ENCODE measurements around the gene FHIT. TPM values are rescaled to one million over a fixed set of nuclear protein-coding genes. Genes with fewer than 3 reads are reported as not detected.

FHIT gene
- total and polyA plus RNA-seq, 11 donors, result 4.2 to 26.8 (median 16.5) TPM

DNA sequence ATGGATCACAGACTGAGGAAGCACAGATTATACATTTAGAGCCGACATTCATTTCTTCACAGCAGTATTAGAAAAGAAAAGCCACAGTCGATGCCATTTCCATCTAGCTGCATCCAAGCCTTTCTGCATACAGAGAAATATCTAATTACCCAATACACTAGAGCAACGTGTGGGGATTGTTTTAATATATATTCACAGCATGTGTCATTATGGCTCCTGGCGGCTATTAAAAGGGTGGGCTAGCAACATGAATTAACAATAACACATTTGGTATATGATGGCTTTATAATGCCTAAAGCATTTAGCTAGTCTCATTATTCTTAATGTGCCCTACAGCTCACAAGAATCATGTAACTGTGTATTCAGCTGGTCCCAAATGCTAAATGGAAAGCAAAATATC, 1030.5 kb downstream of the FHIT start:
- 89 to 95% (median 91%) methylated on average over 4 of the region's 4 CpGs for WGBS, 4 donors
- no peak for ATAC-seq
- Histone ChIP-seq H3K36me3 (no peaks in the 10 kb centered on the region), H3K4me1 (peaks cover 0 to 8% (median 0%) of the 10 kb centered on the region in 12 donors), H3K27me3 (no peaks in the 10 kb centered on the region), H3K4me3 (no peak overlapping the region), H3K9me3 (no peaks in the 10 kb centered on the region), H3K27ac (no peak overlapping the region)
- TF ChIP-seq, protein P1, sequence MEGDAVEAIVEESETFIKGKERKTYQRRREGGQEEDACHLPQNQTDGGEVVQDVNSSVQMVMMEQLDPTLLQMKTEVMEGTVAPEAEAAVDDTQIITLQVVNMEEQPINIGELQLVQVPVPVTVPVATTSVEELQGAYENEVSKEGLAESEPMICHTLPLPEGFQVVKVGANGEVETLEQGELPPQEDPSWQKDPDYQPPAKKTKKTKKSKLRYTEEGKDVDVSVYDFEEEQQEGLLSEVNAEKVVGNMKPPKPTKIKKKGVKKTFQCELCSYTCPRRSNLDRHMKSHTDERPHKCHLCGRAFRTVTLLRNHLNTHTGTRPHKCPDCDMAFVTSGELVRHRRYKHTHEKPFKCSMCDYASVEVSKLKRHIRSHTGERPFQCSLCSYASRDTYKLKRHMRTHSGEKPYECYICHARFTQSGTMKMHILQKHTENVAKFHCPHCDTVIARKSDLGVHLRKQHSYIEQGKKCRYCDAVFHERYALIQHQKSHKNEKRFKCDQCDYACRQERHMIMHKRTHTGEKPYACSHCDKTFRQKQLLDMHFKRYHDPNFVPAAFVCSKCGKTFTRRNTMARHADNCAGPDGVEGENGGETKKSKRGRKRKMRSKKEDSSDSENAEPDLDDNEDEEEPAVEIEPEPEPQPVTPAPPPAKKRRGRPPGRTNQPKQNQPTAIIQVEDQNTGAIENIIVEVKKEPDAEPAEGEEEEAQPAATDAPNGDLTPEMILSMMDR (IDR thresholded peaks at IDR 0.05), result no peak
- no peak for TF ChIP-seq POLR2A (IDR thresholded peaks at IDR 0.05)
- intact Hi-C loops (cut with DNase I), result no loop called here
- no peak for DNase-seq

DNA sequence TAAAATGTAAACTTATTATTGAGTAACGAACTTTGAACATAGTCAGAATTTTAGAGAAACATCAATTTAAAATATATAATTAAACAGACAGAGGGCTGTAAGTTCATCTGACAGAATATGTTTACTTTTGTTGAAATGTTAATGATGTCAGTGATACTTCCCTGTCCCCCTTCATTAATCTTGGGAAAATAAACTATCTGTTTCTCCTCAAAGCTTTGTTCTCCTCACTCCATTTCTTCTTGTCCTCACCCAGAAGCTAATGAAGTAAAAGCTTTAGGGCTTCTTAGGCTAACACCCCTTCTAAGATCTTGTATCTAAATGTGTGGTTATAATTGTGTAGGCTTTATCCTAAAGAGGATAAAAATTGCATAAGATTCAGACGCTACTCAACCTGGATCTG, 1031.8 kb downstream of the FHIT start:
- Histone ChIP-seq H3K27ac (no peak overlapping the region), H3K27me3 (no peaks in the 10 kb centered on the region), H3K4me1 (peaks cover 0 to 8% (median 0%) of the 10 kb centered on the region in 12 donors), H3K4me3 (no peak overlapping the region), H3K36me3 (no peaks in the 10 kb centered on the region), H3K9me3 (no peaks in the 10 kb centered on the region)
- intact Hi-C loops (cut with DNase I), result no loop called here
- WGBS, 4 donors, result 83 to 95% (median 88%) methylated on average over 2 of the region's 2 CpGs
- TF ChIP-seq, protein P1 (IDR thresholded peaks at IDR 0.05), result no peak
- no peak for TF ChIP-seq POLR2A (IDR thresholded peaks at IDR 0.05)
- no peak for ATAC-seq
- no peak for DNase-seq

DNA sequence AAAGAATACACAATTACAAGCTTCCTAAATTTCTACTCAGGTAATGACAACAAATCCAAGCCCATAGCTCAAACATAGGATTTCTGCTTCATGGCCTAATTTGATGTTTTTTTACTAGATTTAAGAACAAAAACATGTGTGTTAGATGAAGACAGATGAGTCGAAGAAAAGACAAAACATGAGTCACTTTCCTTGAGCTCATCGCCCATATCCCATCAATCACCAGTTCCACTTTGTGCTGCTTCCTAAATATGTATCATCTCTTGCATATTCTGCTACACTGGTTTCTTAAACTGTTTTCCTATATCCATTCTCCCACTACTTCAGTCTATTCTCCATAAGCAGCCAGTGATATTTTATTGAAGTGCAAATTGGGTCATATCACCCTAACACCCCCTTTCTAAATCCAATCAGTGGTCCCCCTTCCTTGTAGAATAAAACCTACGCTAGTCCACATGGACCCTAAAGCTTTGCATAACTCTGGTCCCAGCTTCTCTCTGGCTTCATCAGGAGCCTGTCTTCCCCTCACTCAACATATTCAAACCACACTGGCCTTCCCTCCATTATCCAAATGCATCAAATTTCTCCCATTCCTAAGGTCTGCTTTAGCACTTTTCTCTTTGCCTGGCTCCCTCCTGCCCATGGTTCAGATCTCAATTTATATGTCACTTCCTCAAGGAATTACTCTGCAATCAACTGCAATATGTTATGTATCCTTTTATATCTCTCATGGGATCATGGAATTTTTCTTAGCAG, 1033.9 kb downstream of the FHIT start:
- no peaks in the 10 kb centered on the region for H3K36me3 ChIP-seq
- TF ChIP-seq, protein P1 (IDR thresholded peaks at IDR 0.05), result no peak
- no peak for TF ChIP-seq POLR2A (IDR thresholded peaks at IDR 0.05)
- peaks cover 0 to 8% (median 0%) of the 10 kb centered on the region in 12 donors for H3K4me1 ChIP-seq
- 75 to 85% (median 80%) methylated on average over 3 of the region's 3 CpGs for WGBS, 4 donors
- no peaks in the 10 kb centered on the region for H3K9me3 ChIP-seq
- intact Hi-C loops (cut with DNase I), result no loop called here
- DNase-seq (no peak), ATAC-seq (no peak)
- H3K27ac ChIP-seq, result no peak overlapping the region
- no peak overlapping the region for H3K4me3 ChIP-seq
- no peaks in the 10 kb centered on the region for H3K27me3 ChIP-seq

DNA sequence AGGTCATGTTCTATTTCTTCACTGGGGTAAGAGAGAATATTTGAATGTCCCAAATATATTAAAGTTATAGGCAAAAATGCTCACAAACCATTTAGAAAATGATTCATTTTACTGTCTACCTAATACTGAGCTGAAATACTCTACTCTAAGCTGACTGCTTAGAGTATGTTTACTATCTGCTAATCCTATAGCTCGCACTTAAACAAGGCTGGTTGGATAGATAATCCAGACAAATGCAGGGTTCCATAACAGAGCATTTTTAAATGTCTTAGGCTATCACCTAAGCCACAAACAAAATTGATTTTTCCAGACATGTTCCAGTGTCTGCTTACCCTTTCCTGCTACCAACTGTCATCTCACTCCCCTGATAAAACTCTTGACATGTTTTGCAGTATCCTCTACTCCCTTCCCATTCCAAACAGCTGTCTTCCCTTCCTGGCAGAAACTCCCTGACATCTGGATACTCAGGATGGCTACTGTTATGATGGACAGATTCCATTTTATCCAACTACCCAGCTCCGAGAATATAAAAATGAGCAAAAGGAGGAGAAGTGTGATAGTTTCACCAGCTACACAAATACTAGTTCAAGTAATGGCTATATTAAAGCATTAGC, 1034.7 kb downstream of the FHIT start:
- no peaks in the 10 kb centered on the region for H3K36me3 ChIP-seq
- no peaks in the 10 kb centered on the region for H3K27me3 ChIP-seq
- DNase-seq (no peak), ATAC-seq (no peak)
- no peaks in the 10 kb centered on the region for H3K9me3 ChIP-seq
- intact Hi-C loops (cut with DNase I), result no loop called here
- TF ChIP-seq, protein P1 (IDR thresholded peaks at IDR 0.05), result no peak
- no peak for TF ChIP-seq POLR2A (IDR thresholded peaks at IDR 0.05)
- H3K4me3 ChIP-seq, result no peak overlapping the region
- no peak overlapping the region for H3K27ac ChIP-seq
- WGBS, 4 donors, result 59 to 78% (median 71%) methylated on average over 2 of the region's 2 CpGs
- H3K4me1 ChIP-seq, result peaks cover 0 to 8% (median 0%) of the 10 kb centered on the region in 12 donors
